Fibroblast of pulmonary artery (primary cell): ENCODE results near the gene STK17B.

Source experiments
- DNase-seq: peaks from one replicate; pipeline ENCODE4 v3.0.0-alpha.2; 2010; ENCODE audit warnings: low read depth
- H3K4me3 ChIP-seq: replicated peaks from 2 replicates; pipeline ENCODE4 v1.5.1; 2011; ENCODE audit warnings: low read depth, mild to moderate bottlenecking, control low read depth, low read length, moderate library complexity
- CTCF ChIP-seq: IDR thresholded peaks from 2 replicates; pipeline ENCODE4 v1.5.1; 2011; ENCODE audit warnings: mild to moderate bottlenecking, control low read depth, low read length, inconsistent platforms; ENCODE audit errors: missing control alignments

STK17B gene

GRCh38 chr2:196145256-196145655 is 26.1 kb downstream of the STK17B start:
- no peak overlapping the region for H3K4me3 ChIP-seq
- DNase-seq, result no peak
- no peak for TF ChIP-seq CTCF

- TF ChIP-seq CTCF, result no peak
- H3K4me3 ChIP-seq, result no peak overlapping the region
- no peak for DNase-seq
Measured at GRCh38 chr2:196144513-196145126, 26.8 kb downstream of the STK17B start.

GRCh38 chr2:196143730-196144131 is 27.6 kb downstream of the STK17B start:
- peak; percentile 42 for DNase-seq
- no peak for TF ChIP-seq CTCF

GRCh38 chr2:196142825-196143224 is 28.6 kb downstream of the STK17B start:
- no peak for TF ChIP-seq CTCF
- no peak overlapping the region for H3K4me3 ChIP-seq
- no peak for DNase-seq

More at GRCh38 chr2:196143730-196144131, 27.6 kb downstream of the STK17B start:
- H3K4me3 ChIP-seq, result no peak overlapping the region

GRCh38 chr2:196140213-196140612 is 31.2 kb downstream of the STK17B start:
- no peak for TF ChIP-seq CTCF
- no peak overlapping the region for H3K4me3 ChIP-seq
- no peak for DNase-seq

GRCh38 chr2:196137271-196137670 is 34.1 kb downstream of the STK17B start:
- H3K4me3 ChIP-seq, result no peak overlapping the region
- no peak for DNase-seq
- no peak for TF ChIP-seq CTCF

- no peak for TF ChIP-seq CTCF
- DNase-seq, result no peak
- H3K4me3 ChIP-seq, result no peak overlapping the region
Measured at GRCh38 chr2:196136151-196136550, 35.2 kb downstream of the STK17B start.
